Measurements from ENCODE around the gene MTCL1.

The MTCL1 gene

DNA sequence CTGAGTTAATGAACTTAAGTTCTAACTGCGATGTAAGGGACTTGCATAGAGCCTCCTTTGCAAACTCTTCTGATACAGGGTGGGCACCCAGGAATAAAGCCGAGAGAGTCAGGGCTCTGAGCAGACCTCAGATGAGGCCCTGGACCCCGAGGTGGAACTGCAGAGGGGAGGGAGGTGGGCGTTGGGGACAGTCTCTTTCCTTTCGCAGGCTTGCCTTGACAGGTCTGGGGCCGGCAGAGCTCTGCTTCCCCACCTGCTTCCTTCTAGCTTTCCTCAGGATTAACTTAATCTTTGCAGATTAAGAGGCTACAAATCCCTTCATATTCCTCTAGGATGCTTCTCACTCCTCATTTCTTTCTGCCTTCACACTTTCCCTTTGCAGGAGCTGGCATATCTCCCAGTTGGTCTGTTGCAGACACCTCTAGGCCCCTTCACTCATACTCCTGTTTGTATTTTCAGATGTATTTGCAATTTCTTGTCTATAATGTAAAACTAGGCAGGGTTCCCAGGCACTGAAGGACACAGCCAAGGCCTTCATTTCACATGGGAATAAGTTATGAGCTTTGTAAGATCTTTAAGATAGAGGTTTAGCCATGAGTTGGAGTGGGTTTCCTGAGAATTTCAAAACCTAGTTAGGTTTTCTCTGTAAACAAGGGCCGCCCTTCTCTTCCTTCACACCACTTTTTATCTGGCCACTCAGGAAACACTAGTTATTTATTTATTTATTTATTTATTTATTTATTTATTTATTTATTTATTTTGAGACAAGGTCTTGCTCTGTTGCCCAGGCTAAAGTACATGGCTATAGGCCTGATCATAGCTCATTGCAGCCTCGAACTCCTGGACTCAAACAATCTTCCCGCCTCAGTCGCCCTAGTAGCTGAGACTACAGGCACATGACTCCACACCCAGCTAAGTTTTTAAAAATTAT is 70.9 kb downstream of the MTCL1 start:
- DNase-seq, result no peak

DNA sequence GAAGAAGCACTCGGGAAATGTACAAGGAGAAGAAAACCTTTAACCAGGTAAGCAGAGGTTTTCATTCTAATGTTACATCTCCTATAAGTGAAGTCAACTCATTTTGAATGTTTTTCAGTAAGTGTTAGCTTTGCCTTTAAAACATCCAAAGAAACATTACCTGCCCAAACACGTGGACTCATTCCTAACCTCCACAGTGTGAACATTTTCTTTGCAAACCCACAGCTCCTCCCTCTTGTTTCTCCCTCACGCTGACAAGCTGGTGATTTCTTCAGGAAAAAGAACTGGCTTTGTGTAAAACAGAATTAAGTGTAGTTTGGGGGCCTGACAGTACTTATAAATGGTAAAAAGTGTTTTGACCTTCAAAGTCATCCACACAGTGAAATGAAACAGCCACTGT is 72.5 kb downstream of the MTCL1 start:
- no peak for DNase-seq

DNA sequence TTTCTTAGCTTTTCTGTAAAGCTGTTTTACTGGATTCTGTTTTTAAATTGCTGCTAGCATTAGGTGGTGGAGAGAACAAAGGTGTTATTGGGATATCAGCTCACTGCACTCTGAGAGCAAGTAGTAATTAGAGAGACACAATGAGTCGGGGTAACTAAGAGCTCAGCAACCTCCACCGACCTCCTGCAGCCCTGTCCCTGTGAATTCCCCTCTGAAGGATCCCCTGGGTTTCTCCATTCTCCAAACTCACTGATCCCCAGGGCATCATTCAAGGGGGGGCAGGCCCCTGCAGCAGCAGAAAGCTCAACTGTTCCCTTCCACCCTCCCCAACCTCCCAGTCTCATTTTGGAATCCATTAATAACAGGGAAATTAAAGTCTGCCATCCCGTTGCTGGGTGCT is 73.0 kb downstream of the MTCL1 start:
- DNase-seq, result no peak

DNA sequence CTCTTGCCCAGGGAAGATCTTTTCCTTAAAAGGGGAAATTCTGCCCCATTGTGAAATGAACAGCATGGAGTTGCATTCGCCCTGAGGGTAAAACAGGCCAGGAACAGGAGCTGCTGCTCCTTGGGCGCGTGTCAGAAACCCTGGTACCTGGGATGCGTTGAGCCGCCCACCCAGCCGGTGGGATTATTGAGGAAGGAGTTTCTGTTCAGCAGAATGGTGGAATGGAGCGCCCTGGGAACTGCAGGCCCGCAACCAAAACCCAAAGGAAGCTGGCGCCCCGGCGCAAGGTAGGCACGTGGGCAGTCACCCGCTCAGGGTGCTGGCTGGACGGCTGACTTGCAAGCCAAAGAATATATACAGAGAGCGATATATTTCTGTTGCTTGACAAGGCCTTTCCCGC is 73.5 kb downstream of the MTCL1 start:
- no peak for DNase-seq

DNA sequence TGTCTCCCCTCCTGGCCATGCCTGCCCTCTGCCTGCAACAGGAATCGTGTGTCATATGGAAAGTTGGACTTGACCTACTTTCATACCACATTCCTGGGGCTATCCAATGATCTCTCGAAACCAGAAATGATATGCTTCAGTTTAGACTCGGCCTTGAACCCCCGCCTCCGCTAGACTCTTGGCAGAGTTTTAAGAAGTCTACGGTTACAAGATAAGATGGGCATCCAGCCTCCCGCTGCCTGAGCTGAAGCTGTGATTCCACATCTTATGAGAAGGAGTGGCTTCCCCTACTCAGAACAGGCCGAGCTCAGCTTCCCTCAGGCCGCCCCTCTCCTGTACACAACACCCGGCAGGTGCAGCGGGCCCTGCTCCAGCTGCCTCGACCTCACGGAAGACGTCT is 73.9 kb downstream of the MTCL1 start:
- DNase-seq, result no peak

DNA sequence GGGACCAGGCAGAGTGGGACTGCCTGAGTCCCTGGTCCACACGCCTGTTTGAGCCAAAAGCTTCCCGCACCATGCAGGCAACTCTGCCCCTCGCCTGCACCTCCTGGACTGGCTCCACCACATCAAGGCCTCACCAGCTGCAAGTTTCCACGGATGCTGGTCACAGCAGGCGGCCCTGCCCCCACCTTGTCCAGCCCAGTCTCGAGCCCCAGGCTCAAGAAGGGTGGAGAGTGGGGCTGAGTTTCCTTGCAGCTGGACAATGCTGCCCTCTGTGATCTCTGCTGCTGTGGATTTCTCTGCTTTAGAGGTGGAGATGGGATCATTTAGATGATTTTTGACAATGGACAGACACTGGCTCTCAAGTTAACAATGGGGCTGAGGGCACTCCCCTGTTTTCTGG is 74.9 kb downstream of the MTCL1 start:
- no peak for DNase-seq

DNA sequence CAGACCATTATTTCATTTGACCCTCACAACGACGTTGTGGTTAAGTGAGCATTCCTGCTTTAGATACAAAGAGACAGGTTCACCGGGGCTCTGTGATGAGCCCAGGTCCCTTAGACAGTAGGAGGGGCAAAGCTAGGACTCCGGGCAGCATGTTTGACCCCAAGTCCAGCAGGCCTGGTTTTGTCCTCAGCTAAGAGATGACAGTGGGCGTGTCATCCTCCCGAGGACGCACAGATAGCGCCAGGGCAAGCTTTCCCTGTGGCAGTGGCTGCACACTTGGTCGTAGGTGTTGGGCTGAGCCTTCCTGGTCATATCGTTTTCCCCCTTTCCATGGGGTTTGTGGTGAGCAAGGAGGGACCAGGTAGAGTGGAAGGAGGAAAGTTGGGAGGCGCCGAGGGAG is 76.3 kb downstream of the MTCL1 start:
- DNase-seq, result no peak

DNA sequence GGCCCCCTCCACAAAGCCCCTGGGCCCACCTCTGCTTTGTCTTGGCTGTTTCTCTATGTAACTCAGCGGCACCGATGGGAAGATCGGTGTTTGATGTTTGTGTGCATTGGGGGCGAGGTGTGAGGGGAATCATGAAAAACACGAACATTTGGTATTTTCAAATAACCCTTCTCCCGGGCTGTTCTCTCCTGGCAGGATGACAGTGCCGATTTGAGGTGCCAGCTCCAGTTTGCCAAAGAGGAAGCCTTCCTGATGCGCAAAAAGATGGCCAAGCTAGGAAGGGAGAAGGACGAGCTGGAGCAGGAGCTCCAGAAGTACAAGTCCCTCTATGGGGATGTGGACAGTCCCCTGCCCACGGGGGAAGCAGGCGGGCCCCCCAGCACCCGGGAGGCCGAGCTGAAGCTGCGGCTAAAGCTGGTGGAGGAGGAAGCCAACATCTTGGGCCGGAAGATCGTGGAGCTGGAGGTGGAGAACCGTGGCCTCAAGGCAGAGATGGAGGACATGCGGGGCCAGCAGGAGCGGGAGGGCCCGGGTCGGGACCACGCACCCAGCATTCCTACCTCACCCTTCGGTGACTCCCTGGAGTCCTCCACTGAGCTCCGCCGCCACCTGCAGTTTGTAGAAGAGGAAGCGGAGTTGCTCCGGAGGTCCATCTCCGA is 78.1 kb downstream of the MTCL1 start:
- no peak for DNase-seq

DNA sequence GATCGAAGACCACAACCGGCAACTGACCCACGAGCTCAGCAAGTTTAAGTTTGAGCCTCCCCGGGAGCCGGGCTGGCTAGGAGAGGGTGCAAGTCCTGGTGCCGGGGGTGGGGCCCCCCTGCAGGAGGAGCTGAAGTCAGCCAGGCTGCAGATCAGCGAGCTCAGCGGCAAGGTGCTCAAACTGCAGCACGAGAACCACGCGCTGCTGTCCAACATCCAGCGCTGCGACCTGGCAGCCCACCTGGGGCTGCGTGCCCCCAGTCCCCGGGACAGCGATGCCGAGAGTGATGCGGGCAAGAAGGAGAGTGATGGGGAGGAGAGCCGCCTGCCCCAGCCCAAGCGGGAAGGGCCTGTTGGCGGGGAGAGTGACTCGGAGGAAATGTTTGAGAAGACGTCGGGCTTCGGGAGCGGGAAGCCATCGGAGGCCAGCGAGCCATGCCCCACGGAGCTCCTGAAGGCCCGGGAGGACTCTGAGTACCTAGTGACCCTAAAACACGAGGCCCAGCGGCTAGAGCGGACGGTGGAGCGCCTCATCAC is 78.7 kb downstream of the MTCL1 start:
- no peak for DNase-seq

DNA sequence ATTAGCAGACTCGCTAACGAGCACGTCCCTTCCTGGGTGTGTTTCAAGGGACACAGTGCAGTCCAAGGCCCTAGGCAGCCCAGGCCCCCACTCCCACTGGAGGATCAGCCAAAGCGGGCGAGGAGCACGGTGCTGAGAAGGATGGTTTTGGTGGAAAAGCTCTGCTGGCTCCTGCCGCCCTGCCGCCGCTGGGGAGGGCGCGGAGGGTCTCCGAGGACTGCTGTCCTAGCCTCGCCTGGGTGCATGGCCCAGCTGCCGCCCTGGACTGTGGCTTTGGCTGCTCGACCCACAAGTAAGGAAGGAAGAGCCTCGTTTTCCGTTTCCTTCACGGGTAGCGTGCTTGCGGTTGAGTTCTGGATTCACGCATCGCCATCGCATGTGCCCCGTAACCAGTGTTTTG is 79.9 kb downstream of the MTCL1 start:
- DNase-seq, result no peak

DNA sequence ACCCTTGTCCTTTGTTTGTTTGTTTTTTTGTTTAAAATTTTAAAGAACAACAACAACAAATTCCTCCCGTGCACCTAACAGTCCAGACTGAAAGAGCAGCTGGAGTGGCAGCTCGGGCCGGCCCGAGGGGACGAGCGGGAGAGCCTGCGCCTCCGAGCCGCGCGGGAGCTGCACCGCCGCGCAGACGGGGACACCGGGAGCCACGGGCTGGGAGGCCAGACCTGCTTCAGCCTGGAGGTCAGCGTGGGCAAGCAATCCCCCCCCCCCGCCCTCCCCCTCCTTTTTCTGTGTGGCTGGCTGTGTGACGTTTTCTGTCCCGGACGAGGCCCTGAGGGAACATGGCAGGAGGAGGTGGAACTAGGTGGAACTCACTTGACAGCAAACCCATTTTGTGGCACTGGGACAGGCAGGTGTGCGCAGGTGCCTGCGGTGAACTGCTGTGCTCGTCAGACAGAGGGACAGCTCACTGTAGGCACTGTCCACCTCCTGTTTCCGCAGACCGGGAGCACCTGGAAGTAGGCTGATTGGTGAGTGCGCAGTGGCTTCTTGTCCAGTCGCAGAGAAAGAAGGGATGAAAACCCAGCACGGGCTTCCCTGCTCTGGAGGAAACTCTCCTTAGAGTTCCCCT is 80.6 kb downstream of the MTCL1 start:
- no peak for DNase-seq

DNA sequence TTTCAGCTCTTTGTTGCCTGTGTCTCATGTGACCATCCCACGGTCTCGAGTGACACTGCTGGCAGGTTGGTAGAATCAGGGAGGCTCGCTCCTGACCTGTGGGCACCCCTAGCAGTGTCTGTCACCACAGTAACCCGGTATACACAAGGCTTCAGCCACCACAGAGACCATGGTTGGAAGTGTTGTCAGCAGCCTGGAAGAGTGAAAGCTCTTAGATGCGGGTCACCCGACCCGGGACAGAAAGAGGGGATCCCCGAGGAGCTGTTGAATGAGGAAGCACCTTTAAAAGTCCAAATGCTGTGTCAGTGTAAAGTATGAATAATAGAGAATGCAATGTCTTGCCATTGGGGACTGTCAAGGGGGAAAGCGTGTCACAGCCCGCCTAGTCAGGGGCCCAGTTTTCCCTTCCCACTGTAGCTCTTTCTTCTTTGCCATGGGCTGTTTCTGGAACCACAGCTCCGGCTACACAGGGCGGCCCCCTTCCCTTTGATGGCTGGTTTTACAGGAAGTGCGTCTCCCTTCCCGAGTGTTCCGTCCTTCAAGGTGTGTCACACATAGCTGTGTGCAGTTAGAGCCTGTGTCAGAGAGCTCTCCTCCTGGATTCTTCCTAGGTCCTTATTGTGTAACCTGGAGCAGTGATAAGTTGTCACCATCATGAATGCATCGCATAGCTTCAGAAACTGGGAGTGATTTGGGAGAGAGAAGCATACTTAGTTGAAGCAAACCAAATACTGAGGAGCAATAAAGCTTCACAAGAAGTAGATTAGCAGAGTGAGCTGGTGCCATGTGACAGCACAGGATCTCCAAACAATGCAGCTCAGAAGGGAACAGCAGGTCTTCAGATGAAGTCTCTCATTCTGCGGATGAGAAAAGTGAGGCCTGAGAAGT is 81.4 kb downstream of the MTCL1 start:
- DNase-seq, result no peak

DNA sequence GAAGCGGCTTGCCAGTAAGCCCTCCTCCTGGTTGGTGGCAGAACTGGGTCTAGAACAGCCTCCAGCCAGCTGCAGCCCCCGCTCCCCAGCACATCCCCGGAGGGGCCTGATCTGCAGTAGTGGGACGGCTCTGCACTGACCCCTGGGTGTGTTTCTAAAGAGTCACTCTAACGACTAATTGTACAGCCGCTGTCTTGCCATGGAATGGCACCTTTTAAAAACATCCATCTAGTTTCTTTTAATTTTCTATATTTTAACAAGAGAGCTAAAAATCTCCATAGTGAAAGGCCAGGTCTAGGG is 82.0 kb downstream of the MTCL1 start:
- no peak for DNase-seq

DNA sequence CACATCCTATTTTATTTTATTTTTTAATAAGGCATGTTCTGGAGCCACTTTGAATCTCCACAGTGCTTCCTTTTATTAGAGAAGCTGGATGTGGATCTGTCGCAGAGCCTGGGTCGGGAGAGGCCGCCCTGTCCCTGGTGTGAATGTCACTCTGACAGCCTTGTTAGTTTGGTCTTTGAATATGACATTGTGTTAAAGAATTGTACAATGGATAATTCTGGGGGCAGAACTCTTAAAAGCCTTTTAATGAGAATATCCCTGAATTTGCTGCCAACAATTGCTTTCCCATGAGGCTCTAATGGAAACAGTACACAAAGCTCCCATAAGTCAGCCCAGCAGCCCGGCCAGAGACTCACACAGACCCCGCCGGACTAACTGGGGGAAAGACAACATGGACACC is 82.4 kb downstream of the MTCL1 start:
- DNase-seq, result no peak

DNA sequence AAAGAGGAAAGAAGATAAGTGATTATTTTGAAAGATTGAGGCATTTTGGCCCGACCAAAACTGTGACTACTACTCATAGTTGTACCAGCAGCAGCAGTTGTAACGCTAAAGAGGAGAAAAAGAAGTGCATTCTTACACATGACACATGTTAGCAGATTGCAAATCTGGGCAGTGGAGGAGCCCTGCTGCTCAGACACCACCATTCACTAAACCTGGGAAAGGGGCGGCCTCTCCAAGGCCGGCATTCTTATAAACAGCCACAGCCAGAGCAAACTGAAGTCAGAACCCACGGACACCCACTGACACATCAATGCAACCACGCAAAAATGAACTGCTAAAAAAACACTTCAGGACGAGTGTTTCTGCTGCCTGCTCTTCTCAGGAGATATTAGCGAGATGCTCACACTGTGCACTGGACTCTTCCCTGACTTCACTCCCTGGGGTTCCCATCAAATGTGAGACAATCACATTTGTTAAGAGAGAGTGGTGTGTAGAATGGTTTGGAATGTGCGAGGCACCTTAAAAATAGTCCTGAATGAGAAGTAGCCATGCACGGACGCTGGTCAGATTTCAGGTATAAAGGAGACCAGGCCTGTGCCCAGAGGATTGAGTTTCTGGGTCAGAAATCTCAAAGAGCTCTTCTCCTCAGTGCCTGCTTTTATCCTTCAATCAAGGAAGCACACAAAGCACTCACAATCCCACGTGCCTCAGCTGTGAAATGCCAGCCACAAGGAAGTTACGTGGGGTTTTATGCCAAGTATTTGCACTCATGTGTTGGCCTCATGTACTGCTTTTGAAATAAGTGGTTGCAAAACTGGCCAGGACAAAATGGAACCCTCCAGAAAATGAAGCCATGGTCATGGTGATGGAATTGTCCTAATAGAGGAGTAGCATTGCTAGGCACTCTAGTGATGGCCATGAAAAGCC is 83.4 kb downstream of the MTCL1 start:
- no peak for DNase-seq

DNA sequence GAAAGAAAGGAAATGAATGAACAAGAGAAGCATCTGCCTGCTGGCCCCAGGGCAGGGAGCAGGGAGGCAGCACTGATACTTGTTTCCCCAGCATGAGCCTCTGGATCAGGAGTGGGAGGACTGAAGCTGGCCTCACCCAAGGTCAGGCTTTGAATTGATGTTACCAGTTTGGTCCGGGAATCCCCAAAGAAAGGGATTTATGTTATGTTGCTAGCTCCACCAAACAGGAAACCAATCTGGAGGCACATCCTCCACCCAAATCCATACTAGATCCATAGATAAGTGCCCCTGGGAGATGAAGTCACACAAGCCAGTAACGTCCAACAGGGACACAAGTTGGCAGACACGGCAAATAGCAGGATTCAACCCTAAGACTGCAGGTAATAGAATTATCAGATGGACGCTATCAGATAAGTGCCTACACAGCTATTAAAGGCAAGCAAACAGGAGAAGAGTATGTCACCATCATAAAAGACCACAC is 85.9 kb downstream of the MTCL1 start:
- DNase-seq, result no peak

DNA sequence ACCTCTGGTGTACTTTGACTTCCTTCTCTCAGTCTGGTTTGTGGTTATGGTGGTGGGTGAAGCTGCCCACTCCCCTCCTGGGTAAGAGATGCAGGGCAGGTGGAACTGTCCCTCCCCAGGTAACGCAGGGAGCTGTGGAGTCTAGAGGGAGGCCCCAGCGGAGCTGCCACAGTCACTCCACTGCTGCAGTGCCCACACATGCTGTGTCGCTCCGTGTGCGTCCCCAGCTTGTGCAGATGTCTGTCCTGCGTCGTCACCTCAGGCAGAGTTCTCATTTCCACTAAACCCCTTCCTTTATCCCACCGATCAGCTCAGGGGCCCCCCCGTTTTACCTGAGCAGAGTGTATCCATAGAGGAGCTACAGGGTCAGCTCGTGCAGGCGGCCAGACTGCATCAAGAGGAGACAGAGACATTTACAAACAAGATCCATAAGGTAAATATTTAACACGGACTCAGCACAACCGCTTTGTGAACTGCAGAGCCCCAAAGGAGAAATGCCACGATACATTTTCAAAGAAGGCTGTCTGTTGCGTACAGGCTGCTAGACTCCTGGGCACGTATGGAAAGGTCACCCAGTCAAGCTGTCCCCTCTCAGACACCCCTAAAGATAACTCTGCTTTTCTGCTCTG is 87.4 kb downstream of the MTCL1 start:
- DNase-seq, result no peak

DNA sequence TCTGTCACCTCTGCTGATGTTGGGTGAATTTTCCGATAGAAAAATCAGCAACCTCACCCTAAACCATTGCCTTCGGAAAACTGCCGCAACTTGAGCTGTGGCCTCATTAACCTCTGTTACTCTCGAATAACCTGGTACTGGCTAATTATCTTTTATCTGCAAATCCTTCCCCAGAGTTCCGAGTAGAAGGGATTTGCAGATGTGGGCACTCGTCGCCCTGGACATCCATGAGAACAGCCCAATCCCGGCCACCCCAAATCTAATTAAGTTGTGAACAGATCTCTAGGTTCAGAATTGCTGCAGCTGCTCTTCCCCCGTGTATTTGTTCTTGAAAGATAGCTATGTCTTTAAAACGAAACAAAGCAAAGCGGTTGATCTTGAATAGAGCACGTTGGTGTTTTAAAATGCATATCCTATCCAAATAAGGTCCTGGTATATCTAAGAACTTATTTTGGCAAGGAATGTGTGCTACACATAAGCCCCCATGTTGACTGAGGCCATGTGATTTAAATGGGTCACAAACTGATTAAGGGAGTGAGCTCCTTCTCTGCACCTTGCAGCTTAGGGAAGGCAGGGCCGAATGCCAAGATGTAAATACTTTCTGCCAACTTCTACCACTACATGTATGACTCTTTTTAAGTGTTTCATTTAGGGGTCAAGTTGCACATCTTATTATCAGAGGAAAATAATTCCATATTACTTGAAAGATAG is 88.2 kb downstream of the MTCL1 start:
- DNase-seq, result no peak

DNA sequence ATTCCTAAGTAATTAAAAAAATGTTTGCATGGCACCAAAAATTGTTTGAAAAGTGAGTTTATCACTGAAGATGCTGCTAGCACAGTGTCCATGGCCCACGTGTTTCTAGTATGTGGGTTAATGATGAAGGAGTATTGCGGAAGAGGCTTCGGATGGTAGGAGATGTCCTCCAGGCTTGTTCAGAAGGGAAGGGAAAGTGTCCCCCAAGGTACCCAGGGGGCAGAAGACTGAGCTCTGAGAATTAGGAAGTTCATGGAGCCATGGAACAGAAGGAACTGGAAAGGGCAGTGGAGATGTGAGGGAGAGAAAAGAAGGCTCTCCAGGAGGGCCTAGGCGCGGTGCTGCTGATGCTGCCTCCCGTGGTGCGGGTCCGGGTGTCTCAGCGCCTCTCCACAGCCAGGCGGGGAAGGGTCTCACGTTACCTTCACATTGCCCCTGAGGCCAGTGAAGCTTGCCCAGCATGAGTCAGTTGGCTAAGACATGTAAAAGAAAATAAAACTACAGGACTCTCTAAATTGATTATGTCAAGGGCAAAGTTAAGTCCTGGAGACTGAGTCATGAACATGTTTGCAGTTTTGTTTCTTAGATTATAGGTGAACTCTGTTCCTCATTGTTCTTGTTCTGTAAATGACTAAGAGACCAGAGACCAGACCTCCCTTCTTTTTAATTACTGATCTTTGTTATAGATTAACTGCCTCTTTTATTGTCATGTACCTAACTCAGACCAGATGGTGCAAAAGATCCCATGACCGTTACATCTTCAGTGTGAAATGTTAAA is 89.0 kb downstream of the MTCL1 start:
- no peak for DNase-seq

DNA sequence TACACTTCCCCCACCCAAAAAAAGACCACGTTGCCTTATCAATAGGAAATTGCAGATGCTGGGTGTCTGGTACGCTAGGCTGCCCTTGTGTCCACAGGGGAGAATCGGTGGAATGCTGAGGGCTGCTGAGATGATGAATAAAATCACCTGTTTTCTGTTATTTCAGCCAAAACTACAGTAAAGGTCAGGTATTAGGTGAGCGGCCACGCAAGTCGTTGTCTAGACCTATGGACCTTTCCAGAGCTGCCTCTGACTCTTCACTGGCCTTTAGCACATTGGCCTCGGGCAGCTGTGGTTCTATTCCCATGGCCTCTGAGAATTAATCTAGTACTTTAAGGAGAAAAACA is 89.6 kb downstream of the MTCL1 start:
- no peak for DNase-seq

Data from 8988T (cell line).